ENCODE measurements around the gene ASIC4. TPM values are rescaled to one million over a fixed set of nuclear protein-coding genes. Genes with fewer than 3 reads are reported as not detected.

ASIC4 gene
- total and polyA plus RNA-seq, 2 of the 8 experiments (the other 6 are each of a cell fraction or from before 2014, with no cell fraction given): 0.12 to 0.22 TPM

DNA sequence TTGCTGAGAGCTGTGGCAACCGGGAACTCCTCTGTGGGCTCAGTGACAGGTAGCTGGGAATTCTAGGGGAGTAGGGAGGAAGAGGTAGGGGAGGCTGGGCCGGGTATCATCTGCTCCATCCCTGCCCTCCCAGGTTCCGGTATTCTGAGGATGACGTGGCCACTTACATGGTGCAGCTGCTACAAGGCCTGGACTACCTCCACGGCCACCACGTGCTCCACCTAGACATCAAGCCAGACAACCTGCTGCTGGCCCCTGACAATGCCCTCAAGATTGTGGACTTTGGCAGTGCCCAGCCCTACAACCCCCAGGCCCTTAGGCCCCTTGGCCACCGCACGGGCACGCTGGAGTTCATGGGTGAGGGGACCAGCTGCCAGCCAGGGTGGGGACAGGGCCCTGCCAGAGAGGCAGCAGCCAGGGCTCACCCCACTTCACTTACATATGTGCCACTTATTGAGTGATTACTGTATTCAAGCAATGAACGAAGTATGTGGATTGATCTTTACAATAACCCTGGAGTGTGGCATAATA is 23.6 kb upstream of the ASIC4 start (continued):
- TF ChIP-seq POU5F1 (IDR thresholded peaks at IDR 0.05; ENCODE audit: low read depth, low read length): no peak
- TF ChIP-seq KDM1A (IDR thresholded peaks at IDR 0.05; ENCODE audit: borderline replicate concordance, low read length): no peak
